Measurements from ENCODE around the gene ZRANB3.
"Not testable (repeated sequence)": the region's sequence is repeated elsewhere in the genome, so short reads cannot be mapped to it uniquely, and the experiment has no call there.

ZRANB3 gene

DNA sequence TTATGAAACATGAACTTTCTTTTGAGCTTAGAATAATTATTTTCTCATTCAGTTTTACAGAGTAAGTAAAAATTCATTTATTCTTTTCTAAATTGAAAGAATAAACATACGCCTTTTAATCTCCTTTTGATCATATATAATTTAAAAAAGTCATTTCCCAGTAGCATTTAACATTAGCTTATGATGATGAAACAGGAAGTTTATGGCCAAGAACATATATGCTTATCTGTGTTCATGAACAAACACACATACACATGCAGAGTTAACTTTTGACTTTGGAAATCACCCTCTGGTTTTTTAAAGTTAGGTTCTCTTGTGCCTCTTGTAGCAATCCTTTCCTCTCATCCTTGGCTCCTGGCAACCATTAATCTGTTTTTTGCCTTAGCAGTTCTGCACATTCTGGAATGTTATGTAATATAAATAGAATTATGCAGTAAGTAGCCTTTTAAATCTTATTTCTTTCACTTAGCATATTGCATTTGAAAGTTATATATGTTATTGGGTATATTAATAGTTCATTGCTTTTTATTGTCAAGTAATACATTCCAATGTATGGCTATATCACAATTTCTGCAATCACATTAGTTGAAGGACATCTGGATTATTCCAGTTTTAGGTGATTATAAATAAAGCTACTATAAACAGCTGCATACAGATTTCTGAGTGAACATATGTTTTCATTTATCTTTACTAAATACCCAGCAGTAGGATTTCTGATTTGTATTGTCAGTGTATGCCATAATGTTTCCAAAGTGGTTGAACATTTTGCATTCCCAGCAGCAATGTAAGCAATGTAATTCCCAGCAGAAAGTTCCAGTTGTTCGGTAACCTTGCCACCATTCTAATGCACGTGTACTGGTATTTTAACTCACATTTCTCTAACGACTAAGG, 210.3 kb downstream of the ZRANB3 start:
- no peak for DNase-seq

DNA sequence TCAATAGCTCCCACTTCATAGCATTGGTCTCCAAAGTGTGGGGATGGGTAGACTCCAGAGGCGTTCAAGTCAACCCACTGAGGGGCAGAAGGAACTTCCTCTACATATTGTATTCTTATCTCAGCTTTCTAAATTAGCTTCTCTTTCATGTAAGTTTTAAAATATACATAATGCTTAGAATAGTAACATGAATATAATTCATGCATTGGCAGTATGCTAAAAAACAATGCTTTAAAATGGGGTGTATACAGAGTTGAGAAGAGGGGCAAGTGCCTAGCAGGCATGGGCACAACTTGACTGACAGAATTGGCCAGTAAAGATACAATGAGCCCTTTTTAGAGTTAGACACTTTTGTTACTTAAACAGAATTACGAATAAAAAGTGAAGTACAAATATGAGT, 212.2 kb downstream of the ZRANB3 start:
- no peak for DNase-seq

DNA sequence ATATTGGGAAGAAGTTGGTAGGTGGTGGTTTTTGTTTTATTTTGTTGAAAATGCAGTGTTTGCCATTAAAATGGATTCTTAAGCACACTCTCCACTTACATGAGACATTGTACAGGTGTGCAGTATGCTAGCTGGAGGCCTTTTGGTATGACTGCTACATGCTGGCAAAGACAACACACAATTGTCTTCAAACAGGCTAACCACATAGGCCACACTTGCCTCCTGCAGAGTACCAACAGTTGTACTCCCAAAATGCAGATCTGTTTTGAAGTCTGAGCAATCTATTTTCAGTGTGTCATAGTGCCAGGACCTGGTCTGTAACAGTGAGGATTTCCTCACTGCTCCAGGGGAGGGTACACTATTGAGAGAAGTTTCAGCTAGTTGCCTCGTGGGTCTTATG, 213.6 kb downstream of the ZRANB3 start:
- DNase-seq = no peak

DNA sequence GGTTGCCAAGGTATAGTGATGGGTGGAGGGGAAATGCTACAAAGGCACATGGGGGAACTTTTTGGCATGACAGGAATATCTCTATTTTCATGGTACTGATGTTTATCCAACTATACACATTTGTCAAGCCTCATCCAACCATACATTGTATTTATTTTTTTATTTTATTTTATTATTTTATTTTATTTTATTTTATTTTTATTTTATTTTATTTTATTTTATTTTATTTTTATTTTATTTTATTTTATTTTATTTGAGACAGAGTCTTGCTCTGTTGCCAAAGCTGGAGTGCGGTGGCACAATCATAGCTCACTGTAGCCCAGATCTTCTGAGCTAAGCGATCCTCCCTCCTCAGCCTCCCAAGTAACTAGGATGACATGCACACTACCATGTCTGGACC, 219.1 kb downstream of the ZRANB3 start:
- DNase-seq = no peak

DNA sequence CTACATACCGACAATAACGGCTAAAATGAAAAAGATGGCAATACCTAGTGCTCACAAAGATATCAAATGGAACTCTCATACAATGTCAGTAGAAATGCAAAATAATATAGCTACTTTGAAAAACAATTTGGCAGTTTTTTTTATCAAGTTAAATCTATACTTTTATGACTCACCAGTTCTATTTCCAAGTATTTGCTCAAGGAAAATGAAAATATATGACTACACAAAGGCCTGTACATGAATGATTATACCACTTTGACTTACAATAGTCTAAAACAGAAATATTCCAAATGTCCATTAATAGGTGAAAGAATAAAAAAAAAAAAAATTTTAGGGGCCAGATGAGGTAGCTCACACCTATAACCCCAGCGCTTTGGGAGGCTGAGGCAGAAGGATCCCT, 219.8 kb downstream of the ZRANB3 start:
- no peak for DNase-seq

DNA sequence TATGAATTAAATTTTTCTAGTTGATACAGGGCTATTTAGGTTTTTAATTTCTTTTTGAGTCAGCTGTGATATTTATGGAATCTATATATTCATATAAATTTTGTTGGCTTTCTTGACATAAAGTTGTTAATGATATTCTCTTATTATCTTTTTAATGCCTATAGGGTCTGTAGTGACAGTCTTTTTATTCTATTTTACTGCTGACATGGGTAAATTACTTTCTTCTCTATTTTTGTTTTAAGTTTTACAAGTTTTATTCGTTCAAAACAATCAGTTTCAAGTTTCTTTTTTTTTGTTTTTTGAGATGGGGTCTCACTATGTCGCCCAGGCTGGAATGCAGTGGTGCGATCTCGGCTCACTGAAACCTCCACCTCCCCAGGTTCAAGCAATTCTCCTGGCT, 226.3 kb downstream of the ZRANB3 start:
- DNase-seq = no peak

DNA sequence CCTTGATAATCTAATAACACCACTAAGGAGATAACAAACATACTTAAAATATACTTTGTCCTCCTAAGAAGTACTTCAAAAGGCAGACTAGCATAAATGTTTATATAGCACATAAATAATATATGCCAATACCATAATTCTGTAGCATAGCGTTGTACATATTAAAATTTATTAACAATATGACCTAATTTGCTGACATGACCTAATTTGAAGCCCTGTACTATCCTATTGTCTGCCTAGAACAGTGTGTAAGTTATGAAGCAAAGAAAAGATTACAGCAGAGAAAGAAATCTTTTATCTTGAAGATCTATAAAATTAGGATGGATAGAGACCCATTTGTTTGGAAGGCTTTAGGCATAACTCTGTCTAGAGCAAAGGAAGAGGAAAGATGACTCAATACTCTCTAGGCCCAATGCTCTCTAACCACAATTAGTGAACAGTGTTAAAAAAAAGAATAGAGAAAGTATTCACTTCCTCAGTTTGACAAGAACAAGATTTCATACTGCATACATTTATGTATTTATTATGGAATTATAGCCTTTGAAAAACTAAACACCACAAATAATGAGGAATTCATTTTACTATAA, 231.3 kb downstream of the ZRANB3 start:
- no peak for DNase-seq

DNA sequence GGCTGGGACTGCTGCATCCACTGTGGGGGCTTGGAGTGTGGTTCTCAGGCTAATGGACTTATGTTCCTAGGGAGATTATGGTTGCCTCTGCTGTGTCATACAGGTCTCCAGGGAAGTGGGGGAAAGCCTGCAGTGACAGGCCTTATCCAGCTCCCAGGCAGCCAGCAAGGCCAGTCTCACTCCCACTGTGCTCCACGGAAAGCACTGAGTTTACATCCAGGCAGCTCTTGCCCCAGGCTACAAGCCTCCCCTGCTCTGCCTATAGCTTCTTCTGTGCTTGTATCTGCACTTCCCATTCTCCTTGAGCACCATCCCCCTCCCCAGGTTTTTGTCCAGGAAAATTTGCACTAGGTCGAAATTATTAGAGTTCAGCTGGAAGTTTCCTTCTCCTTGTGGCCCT, 231.9 kb downstream of the ZRANB3 start:
- no peak for DNase-seq

DNA sequence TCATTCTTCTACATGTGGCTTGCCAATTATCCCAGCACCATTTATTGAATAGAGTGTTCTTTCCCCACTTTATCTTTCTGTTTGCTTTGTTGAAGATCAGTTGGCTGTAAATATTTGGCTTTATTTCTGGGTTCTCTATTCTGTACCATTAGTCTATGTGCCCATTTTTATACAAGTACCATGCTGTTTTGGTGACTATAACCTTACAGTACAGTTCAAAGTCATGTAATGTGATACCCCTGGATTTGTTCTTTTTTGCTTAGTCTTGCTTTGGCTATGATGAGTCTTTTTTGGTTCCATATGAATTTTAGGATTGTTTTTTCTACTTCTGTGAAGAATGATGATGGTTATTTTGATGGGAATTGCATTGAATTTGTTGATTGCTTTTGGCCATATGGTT, 243.9 kb downstream of the ZRANB3 start:
- not testable (repeated sequence) for DNase-seq

DNA sequence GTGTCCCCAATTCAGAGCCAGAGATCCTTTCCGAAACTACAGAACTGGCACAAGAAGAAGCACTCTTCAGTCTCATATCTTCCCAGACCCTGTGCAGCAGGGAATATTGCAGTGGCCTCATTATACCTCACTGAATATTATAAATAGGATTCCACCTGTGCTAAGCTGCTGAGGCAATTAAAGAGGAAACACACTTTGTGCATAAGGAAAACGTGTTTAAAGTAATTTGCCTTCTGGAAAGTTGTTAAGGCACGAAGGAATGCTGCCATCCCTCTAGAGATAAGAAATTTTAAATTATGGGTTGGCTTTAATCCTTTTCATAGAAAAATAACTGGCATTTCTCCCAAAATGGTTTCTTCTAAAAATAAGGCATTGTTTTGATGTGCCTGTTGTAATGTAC, 245.6 kb downstream of the ZRANB3 start:
- no peak for DNase-seq

DNA sequence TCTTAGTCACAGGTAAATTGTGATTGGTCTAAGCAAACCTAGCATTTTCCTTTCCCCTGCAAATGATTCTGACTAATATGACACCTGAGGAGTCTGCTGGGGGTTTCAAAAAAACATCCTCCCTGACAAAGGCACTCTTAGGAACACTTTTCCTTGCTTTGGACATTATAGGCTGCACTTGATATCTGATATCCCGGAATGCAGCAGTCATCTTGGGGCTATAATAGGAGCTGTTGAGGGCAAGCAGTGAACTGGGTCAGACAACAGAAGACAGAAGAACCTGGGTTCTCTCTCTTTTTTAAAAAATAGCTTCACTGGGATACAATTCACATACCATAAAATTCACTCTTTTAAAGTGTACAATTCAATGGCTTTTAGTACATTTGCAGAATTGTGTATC, 249.6 kb downstream of the ZRANB3 start:
- DNase-seq = no peak

DNA sequence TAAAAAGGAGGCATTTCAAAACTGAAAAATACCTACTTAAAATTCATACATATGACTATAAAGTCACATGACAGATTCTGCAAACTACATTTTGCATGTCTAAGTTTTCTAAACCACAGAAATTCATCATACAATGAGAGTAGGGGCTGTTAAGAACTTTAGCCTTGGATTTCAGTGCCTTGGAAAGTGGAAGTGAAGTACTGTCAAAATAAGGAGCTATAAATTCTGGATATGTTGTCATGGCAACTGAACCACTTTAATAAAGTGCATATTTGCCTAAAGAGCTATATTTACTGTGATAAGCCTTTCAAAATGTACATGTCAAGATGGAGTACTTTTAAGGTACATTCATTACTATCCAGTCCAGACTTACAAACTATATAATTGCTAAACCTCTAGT, 251.8 kb downstream of the ZRANB3 start:
- no peak for DNase-seq

DNA sequence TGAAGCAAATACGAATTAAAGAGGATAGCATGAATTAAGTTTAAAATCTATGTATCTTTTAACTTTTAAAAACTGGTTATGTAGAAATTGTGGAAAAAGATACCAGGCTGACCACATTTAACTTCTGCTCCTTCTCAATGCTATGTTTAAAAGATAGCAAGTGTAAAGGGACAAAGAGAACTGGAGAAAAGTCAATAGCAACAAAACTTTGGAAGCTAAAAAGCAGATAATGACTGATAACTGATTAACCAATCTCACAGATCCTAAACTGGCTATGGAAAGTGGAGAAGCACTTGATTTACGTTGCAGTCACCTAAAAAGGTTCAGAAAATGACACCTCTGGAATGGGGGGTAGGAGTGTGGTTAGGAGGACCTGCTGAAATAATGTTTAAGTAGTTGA, 254.5 kb downstream of the ZRANB3 start:
- DNase-seq = no peak

DNA sequence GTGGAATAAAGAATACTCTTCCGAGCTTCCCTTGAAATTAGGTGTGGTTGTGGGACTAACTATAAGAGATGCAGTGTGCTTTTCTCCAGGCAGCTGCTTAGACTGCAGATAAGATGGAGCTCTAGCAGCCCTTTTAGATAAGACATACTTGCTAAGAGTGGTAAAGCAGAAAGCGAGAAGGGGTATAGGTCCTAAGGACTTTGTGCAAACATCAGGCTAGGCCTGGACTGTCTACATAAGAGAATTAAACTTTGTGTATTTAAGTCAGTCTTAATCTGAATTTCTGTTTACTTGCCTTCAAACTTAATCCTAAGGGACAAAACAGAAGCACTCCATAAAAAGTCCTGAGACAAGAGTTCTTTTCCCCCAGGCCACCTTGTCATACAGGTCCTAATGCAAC, 260.0 kb downstream of the ZRANB3 start:
- DNase-seq = no peak

DNA sequence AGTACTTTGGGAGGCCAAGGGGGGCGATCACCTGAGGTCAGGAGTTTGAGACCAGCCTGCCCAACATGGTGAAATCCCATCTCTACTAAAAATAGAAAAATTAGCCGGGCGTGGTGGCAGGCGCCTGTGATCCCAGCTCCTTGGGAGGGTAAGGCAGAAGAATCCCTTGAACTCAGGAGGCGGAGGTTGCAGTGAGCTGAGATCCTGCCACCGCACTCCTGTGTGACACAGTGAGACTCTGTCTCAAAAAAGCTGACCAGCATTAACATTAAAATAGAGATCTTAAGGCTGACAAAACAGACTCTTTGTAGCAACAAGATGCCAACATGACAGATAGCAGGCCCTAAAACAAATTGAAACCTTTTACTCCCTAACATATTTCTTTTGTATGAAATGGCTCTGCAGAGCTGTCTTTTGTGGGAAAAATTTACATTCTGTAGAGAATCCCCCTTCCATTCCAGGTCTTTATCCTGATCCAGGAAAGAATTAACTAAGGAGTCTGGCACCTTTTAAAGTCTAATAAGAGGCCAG, 265.0 kb downstream of the ZRANB3 start:
- DNase-seq = no peak

DNA sequence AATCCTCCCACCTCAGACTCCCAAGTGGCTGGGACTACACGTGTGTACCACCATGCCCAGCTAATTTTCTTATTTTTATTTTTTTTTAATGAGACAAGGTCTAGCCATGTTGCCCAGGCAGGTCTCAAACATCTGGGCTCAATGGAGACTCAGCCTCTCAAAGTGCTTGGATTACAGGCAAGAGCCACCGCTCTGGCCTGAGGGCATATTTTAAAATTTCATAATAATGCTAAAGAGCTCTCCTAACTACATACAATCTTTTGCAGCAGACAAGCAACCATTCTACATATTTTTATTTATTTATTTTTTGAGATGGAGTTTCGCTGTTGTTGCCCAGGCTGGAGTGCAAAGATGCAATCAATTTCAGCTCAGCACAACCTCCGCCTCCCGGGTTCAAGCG, 271.9 kb downstream of the ZRANB3 start:
- DNase-seq = no peak

DNA sequence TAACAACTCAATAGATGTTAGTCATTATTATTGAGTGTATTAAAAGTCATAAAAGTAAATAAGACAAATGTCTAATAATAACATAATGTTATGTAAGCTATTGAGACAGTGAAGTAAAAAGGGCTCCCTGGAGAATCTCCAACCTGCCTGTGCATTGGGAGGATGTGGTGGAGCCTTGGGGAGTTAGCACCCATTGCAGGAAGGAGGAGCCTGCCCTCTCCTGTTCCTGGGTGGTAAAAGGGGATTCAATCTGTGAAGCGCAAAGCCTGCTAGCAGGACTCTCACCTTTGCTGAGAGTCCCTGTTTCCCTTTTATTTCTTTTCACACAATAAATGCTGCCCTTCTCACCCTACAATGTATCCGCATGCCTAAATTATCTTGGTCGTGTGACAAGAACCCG, 272.8 kb downstream of the ZRANB3 start:
- no peak for DNase-seq

DNA sequence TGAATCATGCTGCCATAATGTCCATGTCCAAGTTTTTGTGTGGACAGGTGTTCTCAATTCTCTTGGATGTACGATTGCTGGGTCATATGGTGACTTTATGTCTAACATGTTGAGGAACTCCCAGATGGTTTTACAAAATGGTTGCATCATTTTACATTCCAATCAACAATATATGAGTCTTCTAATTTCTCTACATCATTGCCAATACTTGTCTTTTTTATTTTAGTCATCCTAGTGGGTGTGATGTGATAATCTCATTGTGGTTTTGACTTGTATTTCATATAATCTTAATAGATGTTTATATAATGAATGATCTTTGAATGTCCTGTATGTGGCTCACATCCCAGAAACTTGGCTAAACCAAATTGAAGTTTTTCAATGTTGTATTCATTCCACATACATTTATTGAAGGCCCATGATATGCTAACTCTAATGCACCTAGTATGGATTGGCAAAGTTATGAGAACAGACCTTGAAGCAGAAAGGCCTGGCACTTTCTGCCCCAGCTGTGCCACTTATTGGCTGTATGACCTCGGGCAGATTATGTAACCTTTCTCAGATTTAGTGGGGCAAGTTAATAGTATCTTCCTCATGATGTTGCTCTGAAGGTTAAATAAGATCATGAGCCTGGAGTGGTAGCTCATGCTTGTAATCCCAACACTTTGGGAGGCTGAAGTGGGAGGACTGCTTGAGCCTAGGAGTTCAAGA, 273.5 kb downstream of the ZRANB3 start:
- no peak for DNase-seq

DNA sequence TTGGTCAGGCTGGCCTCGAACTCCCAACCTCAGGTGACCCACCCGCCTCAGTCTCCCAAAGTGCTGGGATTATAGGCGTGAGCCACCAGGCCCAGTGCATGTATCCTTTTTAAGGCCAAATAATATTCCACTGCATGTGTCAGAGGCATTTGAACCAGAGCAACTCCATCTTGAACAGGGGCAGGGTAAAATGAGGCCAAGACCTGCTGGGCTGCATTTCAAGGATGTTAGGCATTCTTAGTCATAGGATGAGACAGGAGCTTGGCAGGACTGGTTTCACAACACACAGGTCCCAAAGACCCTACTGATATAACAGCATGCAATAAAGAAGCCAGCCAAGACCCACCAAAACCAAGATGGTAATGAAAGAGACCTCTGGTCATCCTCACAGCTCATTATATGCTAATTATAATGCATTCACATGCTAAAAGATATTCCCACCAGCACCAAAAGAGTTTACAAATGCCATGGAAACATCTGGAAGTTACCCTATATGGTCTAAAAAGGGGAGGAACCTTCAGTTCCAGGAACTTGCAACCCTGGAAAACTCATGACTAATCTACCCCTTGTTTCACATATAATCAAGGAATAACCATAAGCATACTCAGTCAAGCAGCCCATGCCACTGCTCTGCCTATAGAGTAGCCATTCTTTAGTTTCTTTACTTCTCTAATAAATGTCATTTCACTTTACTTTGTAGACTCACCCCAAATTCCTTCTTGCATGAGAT, 274.3 kb downstream of the ZRANB3 start:
- no peak for DNase-seq

DNA sequence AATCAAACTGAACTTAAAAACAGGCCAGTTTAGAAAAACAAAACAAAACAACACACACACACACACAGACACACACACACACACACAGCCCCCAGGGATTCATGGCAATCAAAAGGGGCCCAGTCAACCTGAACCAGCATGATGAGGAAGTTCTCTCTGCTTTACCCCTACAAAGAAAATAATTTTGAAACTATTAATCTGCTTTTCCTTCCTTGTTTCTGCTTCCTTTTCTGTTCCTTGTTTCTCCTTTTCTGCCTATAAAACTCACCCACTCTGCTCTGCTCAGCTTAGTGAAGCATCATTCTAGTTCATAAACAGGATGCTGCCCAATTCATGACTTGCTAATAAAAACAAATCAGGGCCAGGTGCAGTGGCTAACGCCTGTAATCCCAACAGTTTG, 275.8 kb downstream of the ZRANB3 start:
- DNase-seq = no peak

DNA sequence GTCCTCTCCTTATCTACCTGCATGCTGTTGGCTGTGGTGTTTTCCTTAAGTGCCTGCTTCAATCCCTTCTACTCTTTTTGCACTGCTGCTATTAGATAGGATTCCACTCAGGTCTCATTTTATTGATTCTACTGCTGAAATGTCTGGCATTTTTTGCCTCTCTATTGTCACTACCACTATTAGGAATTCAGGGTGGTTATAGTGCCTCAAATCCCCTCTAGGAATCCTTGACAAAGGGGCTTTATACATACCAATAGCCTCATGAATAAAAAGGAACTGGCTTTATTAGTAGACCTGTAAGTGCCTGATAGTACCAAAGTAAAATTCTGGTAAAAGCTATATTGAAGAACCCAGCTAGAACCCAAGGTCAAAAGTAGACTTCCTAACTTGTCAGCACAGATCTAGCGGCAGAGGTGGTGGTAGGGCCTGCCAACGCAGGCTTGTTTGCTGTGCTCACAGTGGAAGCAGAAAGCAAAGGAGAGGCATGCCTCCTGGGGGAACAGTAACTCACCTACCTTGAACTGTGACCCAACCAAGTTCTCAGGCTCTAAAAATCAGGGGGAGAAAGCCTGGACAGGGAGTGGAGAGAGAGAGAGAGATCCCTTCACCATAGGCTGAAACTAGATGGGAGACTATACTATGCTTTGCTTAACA, 278.1 kb downstream of the ZRANB3 start:
- no peak for DNase-seq

DNA sequence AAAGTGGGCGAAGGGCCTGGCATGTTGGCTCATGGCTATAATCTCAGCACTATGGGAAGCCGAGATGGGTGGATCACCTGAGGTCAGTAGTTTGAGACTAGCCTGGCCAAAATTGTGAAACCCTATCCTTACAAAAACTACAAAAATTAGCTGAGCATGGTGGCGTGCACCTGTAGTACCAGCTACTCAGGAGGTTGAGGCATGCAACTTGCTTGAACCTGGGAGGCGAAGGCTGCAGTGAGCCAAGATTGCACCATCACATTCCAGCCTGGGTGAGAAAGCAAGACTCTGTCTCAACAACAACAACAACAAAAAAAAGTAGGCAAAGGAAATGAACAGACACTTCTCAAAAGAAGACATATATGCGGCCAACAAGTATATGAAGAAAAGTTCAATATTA, 282.4 kb downstream of the ZRANB3 start:
- DNase-seq = no peak
